ENCODE results near the gene KDELR3.

DNA sequence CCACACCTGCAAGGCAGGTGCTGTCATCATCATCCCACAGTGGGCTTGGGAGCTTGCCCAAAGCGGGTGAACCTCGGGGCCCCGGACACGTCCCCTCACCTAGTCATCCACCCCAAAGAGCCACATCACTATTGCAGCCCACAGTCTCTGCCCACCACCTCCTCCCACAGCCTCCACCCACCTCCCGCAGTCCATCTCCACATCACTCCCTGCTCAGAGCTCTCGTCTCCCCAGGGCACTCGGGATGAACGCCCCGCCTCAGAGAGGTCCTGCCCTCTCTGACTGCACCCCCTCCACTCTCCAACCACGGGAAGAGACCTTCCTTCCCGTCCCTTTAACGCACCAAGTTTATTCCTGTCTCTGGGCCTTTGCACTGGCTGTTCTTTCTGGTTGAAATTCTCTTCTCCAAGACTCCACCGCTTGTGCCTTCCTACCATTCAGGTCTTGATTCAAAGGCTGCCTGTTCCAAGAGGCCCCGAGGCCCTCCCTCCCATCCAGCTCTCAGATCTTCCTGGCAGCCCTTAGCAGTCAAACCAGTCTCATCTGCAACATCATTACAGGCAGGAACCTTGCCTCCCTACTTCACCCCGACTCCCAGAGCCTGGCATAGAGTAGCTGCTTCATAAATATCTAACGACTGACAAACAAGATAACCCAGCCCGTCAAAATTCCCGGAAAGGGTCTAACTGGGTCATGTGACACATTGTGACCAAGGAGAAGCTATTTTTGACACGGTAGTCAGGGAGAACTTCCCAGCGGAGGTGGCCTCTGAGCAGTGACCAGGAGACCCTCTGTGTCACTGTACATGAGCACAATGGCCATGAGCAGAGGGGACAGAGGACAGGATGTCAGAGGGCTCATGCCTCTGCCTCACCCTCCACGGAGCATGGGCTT lies 24.0 kb upstream of the KDELR3 start:
- TF ChIP-seq, protein P1, sequence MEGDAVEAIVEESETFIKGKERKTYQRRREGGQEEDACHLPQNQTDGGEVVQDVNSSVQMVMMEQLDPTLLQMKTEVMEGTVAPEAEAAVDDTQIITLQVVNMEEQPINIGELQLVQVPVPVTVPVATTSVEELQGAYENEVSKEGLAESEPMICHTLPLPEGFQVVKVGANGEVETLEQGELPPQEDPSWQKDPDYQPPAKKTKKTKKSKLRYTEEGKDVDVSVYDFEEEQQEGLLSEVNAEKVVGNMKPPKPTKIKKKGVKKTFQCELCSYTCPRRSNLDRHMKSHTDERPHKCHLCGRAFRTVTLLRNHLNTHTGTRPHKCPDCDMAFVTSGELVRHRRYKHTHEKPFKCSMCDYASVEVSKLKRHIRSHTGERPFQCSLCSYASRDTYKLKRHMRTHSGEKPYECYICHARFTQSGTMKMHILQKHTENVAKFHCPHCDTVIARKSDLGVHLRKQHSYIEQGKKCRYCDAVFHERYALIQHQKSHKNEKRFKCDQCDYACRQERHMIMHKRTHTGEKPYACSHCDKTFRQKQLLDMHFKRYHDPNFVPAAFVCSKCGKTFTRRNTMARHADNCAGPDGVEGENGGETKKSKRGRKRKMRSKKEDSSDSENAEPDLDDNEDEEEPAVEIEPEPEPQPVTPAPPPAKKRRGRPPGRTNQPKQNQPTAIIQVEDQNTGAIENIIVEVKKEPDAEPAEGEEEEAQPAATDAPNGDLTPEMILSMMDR (IDR thresholded peaks at IDR 0.05), result no peak
- TF ChIP-seq POLR2A (IDR thresholded peaks at IDR 0.05) (no peak), EP300 (IDR thresholded peaks at IDR 0.05; ENCODE audit: low read depth) (no peak)
